Mesodermal cell (in vitro differentiated cells): Measurements from ENCODE around the gene DLX5.

Source experiments
- H3K27ac ChIP-seq: 2 replicates; pipeline ENCODE4 v1.7.0; 2013; ENCODE audit warnings: mild to moderate bottlenecking, low read depth, low read length, moderate library complexity; ENCODE audit not compliant: severe bottlenecking
- H3K36me3 ChIP-seq: 2 replicates; pipeline ENCODE4 v1.7.1; 2013; ENCODE audit warnings: mild to moderate bottlenecking, low read length, moderate library complexity; ENCODE audit not compliant: control insufficient read depth, insufficient read depth
- H3K4me1 ChIP-seq: one replicate; pipeline ENCODE4 v1.7.1; 2013; ENCODE audit warnings: mild to moderate bottlenecking, low read length; ENCODE audit not compliant: insufficient read depth, control insufficient read depth, poor library complexity, severe bottlenecking
- H3K4me3 ChIP-seq: 2 replicates; pipeline ENCODE4 v1.7.0; 2013; ENCODE audit warnings: low read length, control low read depth, mild to moderate bottlenecking; ENCODE audit not compliant: insufficient read depth, poor library complexity, severe bottlenecking; ENCODE audit errors: extremely low read depth
- H3K9me3 ChIP-seq: 2 replicates; pipeline ENCODE4 v1.7.1; 2013; ENCODE audit warnings: mild to moderate bottlenecking, low read length, moderate library complexity; ENCODE audit not compliant: control insufficient read depth
- WGBS, 2 experiments: methylation state at CpG; one replicate each; pipeline ENCODE4 v1.1.5; 2013; ENCODE audit warnings: missing lambda C conversion rate in 2 of 2; ENCODE audit not compliant: insufficient coverage in 2 of 2; 5-methylcytosine and 5-hydroxymethylcytosine counted together

The DLX5 gene

DNA sequence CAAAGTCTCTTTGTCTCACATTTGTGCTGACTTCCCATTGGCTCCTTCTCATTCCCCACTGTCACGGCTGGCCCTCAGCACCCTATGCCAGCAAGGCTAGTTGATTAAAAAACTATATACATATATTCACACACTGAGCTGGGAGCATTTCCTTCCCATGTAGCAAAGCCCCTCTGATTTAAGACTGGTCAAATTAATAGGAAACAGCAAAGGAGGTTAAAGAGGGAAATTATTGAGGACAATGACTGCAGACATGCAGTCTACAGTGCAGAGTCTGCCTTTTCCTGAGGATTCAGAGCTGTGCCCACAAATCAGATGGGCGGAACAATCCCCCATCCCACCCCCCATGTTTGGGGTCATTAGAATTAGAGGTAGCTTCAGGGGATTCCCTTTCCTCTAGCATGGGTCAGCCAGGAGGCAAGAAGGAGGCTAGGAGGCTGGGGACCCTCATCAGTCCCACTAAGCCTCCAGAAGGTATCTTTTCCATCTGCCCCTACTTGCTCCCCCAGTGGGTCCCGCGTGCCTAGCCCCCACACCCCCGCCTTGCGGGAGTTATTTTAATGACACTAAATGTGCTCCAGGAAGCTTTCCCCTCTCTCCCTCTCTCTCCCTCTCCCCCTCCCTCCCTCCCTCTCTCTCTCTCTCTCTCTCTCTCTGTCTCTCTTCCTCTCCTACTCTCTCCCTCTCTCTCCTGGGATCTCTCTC, 29.1 kb downstream of the DLX5 start:
- Histone ChIP-seq H3K27ac (no peak overlapping the region), H3K4me1 (peaks cover 4% of the 10 kb centered on the region)
- 0% methylated on average over 5 of the region's 6 CpGs for WGBS, 2 experiments

DNA sequence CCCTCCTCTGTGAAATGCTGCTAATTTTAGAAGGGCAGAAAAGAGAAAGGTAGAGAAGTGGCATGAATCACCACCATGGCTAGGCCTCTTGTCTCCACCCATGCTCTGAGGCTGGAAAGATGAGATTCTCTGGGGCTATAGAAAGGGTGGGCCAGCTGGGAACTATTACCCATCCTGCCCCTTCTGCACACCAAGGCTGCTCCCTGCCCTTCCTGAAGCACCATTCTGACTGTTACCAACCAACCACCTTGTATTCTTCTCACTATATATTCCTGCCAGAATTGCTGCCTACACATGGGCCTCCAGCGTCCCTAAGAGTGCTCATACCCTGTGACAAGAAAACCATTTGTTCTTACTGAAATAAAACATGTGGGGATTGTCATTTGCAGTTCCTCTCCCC, 30.7 kb downstream of the DLX5 start:
- peaks cover 4% of the 10 kb centered on the region for H3K4me1 ChIP-seq
- H3K36me3 ChIP-seq, result no peaks in the 10 kb centered on the region
- H3K9me3 ChIP-seq, result peaks cover 7% of the 10 kb centered on the region
- no peak overlapping the region for H3K27ac ChIP-seq
- WGBS, 2 experiments, result no CpG with 5 or more reads among the region's 1 CpG
- H3K4me3 ChIP-seq, result no peak overlapping the region

More for the DNA sequence above, 29.1 kb downstream of the DLX5 start:
- H3K36me3 ChIP-seq, result no peaks in the 10 kb centered on the region
- peaks cover 7% of the 10 kb centered on the region for H3K9me3 ChIP-seq
- H3K4me3 ChIP-seq, result no peak overlapping the region

DNA sequence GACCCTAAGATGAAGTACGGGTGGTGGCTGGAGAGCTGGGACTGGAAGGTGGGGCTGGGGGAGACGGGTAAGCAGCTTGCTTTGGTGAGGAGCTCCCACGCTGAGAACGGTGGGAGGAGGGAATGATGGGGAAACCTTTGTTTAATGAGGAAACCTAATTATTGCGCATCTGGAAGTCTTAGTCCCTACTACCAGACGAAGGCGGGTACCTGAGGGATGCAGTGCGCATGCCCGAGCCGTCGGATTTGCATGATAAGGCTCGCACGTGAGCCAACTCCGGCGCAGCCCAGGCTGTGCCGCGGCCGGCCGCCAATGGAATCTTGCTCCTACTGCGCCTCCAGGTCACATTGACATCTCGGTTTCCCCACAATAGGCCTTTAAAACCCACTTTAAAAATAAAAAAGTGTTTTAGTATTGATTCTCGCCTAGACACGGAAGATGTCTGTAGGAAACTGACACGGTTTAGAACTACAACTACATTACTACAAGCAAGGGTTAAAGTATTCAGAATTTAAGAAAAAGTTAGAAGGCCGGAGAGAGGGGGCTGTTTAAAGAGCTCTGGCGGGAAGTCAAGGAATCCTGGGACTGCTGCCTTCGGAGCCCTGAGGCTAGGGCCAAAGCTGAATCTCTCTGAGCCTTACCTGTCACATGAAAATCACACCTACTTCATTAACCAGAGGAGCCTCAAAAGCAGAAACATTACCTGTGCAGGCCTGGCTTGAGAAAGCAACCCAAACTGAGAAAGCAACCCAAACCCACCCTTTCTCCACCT, 31.4 kb downstream of the DLX5 start:
- no peak overlapping the region for H3K27ac ChIP-seq
- no peaks in the 10 kb centered on the region for H3K36me3 ChIP-seq
- H3K4me3 ChIP-seq, result no peak overlapping the region
- peaks cover 2% of the 10 kb centered on the region for H3K4me1 ChIP-seq
- 1 to 5% methylated on average over 14 to 18 of the region's 27 CpGs for WGBS, 2 experiments
- peaks cover 7% of the 10 kb centered on the region for H3K9me3 ChIP-seq

DNA sequence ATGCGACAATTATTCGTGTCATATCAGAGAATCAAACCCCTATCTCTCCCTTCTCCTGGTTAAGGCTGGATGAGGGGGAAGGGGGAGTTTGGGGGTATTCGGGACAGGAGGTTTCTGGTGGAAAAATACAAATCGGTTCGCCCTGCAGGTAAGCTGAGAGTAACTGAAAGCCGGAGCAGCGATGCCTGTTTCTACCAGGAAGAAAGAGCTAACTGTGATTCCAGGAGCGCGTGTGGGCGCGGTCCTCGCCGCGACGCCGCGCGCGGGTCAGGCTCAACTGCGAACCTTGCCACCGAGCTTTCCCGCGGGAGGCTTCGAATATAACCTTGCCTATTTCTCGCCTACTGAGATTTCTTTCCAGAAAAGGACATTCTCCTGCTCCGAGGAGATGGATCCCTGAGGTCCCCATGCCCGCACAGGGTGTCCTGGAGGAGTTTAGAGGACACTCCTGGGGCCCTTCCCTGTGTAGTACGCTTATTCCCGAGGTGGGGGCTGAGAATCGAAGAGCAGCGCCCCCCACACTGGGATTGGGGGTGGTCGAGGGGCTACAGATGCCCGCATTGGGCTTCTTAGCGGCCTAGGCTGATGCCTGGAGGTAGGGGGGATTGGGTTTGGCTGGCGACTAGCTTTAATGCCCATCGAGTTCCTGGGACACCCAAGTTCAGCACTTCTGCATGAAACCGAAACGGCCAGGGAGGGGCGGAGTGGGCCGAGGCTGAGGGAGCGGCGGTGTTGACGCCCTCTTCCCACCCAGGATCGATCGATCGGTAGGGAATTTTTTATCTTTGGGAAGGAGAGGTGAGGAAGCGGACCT, 32.2 kb downstream of the DLX5 start:
- H3K36me3 ChIP-seq, result no peaks in the 10 kb centered on the region
- H3K27ac ChIP-seq, result no peak overlapping the region
- no peaks in the 10 kb centered on the region for H3K4me1 ChIP-seq
- 2 to 3% methylated on average over 40 of the region's 47 CpGs for WGBS, 2 experiments
- no peak overlapping the region for H3K4me3 ChIP-seq
- H3K9me3 ChIP-seq, result peaks cover 7% of the 10 kb centered on the region

DNA sequence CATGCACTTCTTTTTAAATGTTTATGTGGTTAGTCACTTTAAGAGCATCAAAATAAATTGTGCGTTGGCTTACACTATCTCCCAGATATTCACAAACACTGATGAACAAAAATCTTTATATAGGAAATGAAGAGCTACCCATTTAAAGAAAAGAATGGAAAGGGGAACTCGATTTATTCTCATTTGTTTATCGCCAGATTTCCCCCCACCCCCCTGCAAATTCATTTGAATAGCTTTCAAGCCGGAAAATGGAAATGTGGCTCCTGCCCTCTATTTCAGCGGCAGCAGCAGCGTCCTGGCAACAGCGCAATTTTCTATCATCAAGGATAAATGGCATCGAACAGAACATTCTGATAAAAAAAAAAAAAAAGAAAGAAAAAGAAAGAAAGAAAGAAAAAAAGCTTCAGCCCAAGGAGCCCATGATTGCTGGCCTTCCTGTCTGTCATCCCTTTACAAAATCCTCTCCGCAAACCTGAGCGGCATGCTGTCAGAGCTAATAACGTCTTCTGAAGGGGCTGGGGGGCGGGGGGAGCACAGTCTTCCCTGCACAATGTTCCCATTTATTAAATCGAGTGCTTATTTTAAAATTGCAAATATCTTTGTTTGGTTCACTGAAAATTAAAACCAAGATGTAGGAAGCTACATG, 33.0 kb downstream of the DLX5 start:
- no peak overlapping the region for H3K27ac ChIP-seq
- no peak overlapping the region for H3K4me3 ChIP-seq
- H3K9me3 ChIP-seq, result peaks cover 7% of the 10 kb centered on the region
- H3K4me1 ChIP-seq, result no peaks in the 10 kb centered on the region
- WGBS, 2 experiments, result 0% methylated on average over 3 of the region's 13 CpGs; no CpG with 5 or more reads in 1 of the 2 experiments
- H3K36me3 ChIP-seq, result no peaks in the 10 kb centered on the region

DNA sequence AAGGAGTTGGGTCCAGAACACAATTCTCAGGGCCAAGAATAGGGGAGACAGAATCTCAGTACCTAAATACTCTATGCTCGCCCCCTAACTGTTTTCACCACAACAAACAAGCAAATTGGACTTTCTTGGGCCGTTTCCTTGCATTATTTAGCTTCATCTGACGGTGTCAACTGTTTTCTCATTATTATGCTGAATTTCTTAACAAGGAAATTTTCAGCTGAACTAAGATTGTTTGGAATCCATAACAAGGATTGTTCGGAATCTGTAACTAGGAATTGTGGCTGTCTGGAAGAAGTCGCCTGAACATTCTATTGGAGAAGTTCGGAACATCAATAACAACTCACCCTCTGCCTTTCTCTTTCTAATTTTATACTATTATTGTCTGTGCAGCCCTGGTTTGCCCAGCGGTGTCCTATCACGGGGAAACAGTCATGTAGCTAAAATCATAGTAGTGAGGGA, 34.7 kb downstream of the DLX5 start:
- no peak overlapping the region for H3K27ac ChIP-seq
- peaks cover 7% of the 10 kb centered on the region for H3K9me3 ChIP-seq
- H3K4me1 ChIP-seq, result no peaks in the 10 kb centered on the region
- H3K4me3 ChIP-seq, result no peak overlapping the region
- 0 to 4% methylated on average over 2 to 3 of the region's 8 CpGs for WGBS, 2 experiments
- H3K36me3 ChIP-seq, result no peaks in the 10 kb centered on the region

DNA sequence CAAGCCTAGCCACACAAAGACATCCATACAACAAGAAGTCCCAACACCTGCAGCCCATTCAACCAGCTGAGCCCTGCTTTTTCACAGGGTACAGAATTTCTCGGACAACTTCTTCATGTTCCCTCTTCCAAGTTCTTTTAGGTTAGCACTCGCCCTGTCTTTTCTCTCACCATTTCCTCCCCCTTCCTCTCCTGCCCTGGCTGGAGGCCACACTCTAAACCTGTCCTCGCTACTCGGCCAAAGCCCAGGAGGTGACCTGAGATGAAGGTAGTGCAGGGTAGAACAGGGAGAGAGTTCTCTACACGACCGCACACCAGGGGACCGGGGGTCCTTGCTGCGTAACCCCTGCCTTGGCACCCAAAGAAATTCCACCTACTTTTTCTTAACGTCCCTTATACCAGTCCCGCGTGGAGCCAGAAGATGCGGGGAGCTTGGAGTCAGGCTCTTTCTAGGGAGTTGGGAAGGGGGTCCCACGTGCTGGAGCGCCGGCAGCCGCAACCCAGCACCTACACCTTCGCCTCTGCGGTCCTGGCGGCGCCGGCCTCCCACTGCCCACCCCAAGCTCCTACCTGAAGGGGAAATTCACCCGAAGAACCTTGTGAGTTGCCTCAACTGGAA, 35.3 kb downstream of the DLX5 start:
- no peak overlapping the region for H3K27ac ChIP-seq
- 0 to 1% methylated on average over 6 to 12 of the region's 22 CpGs for WGBS, 2 experiments
- no peaks in the 10 kb centered on the region for H3K36me3 ChIP-seq
- H3K4me3 ChIP-seq, result no peak overlapping the region
- peaks cover 7% of the 10 kb centered on the region for H3K9me3 ChIP-seq
- H3K4me1 ChIP-seq, result no peaks in the 10 kb centered on the region

DNA sequence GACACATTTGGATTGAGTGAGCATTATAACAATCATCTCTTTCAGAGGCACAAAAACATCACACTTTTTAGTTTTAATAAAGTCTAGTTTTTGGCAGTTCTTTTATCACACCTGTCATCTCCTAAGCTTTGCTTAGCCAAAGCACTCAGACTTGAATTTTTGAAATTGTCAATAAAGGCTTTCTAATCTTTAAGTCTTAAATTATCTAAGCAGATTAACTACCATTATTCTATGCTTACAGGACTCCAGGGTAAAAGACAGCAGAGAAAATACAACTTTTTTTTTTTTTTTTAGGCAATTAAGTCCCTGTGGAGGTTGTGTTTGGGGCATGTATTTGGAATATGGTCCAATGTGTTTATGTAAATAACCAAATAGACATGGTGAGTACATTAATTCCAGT, 36.9 kb downstream of the DLX5 start:
- Histone ChIP-seq H3K4me3 (no peak overlapping the region), H3K27ac (no peak overlapping the region)

DNA sequence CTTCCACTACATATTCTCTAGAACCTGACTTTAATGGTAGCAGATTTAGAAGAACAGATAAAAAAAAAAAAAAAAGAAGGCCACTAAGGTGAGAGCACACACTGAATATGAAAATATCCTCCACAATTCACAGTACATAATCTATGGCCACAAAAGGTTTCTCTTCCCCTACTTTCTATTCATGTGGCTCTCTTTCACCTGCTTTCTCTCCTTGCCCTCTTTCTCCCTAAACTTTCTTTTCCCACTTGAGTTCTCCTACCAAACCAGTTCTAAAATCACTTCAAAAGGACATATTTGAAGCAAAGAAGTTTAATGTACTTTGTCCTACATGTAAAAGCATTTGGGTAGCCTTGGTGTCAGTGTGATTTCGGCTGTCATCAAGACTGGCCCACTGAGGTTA, 37.7 kb downstream of the DLX5 start:
- no peaks in the 10 kb centered on the region for H3K9me3 ChIP-seq
- WGBS, 2 experiments, result no CpG with 5 or more reads among the region's 1 CpG
- H3K4me1 ChIP-seq, result no peaks in the 10 kb centered on the region
- H3K36me3 ChIP-seq, result no peaks in the 10 kb centered on the region
- H3K27ac ChIP-seq, result no peak overlapping the region
- no peak overlapping the region for H3K4me3 ChIP-seq

More for the DNA sequence above, 36.9 kb downstream of the DLX5 start:
- H3K36me3 ChIP-seq, result no peaks in the 10 kb centered on the region
- H3K4me1 ChIP-seq, result no peaks in the 10 kb centered on the region
- H3K9me3 ChIP-seq, result no peaks in the 10 kb centered on the region

DNA sequence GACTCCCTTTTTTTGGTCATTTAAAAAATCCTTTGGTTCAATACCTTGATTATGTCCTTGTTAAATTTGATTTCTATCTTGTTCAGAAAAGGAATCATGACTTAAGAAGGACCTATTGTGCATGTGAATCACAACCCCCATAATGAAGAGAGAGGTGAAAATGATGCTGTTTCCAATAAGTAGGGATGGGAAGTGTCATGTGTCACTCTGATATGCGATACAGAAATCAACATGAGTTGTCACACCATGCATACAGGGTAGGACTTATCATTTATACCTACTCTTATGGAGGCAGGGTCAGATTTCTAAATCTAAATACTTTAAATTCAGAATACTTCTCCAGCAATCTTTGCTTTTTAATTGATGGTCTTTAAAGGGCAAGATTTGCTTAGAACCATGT, 38.6 kb downstream of the DLX5 start:
- no peak overlapping the region for H3K27ac ChIP-seq
- H3K9me3 ChIP-seq, result no peaks in the 10 kb centered on the region
- H3K4me1 ChIP-seq, result no peaks in the 10 kb centered on the region
- H3K4me3 ChIP-seq, result no peak overlapping the region
- H3K36me3 ChIP-seq, result no peaks in the 10 kb centered on the region
- no CpG with 5 or more reads among the region's 1 CpG for WGBS, 2 experiments
